ENCODE data around the gene DTNA.

DTNA gene

DNA sequence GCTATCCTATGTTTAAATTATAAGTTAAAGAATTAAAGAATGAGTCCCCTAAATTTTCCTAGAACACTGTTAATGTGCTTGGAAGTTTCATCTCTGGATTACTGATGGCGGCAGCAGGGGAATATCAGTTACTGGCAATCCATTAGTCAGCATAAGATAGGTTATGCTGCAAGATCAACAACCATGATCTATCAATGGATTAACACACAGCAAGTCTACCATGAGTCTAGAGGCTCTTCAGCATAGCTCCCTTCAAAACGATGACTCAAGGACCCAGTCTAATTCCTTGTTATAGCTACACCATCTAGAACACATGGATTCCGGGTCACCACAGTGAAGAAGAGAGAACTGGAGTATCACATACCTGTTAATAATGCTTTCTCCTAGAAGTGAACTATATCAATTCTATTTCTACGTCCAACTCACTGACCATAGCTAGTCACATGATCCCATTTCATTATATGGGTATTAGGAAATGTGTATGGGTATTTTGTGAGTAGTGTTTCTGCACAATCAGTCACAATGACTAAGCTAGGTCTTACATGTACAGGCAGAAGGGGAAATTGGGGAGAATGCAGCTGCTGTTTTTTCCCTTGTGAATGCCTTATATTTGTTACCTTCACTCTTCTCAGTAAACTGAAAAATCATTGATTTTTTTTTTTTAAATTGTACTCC, 222.8 kb downstream of the DTNA start:
- H3K4me3 ChIP-seq (ENCODE audit: low read depth, low read length) = no peak overlapping the region
- DNase-seq (ENCODE audit: low read depth) = no peak
- TF ChIP-seq, protein P1, sequence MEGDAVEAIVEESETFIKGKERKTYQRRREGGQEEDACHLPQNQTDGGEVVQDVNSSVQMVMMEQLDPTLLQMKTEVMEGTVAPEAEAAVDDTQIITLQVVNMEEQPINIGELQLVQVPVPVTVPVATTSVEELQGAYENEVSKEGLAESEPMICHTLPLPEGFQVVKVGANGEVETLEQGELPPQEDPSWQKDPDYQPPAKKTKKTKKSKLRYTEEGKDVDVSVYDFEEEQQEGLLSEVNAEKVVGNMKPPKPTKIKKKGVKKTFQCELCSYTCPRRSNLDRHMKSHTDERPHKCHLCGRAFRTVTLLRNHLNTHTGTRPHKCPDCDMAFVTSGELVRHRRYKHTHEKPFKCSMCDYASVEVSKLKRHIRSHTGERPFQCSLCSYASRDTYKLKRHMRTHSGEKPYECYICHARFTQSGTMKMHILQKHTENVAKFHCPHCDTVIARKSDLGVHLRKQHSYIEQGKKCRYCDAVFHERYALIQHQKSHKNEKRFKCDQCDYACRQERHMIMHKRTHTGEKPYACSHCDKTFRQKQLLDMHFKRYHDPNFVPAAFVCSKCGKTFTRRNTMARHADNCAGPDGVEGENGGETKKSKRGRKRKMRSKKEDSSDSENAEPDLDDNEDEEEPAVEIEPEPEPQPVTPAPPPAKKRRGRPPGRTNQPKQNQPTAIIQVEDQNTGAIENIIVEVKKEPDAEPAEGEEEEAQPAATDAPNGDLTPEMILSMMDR (IDR thresholded peaks at IDR 0.05; ENCODE audit: low read depth, low read length, missing control alignments) = no peak
- in situ Hi-C loops (cut with HindIII; ENCODE audit: low sequenced_read_pairs) = no loop called here

GRCh38 chr18:34933909-34934661, 224.0 kb downstream of the DTNA start:
- no peak for DNase-seq (ENCODE audit: low read depth)
- in situ Hi-C loops (cut with HindIII; ENCODE audit: low sequenced_read_pairs) = no loop called here
- TF ChIP-seq, protein P1 (IDR thresholded peaks at IDR 0.05; ENCODE audit: low read depth, low read length, missing control alignments) = no peak
- no peak overlapping the region for H3K4me3 ChIP-seq (ENCODE audit: low read depth, low read length)

- H3K4me3 ChIP-seq (ENCODE audit: low read depth, low read length) = no peak overlapping the region
- no peak for DNase-seq (ENCODE audit: low read depth)
- TF ChIP-seq, protein P1 (IDR thresholded peaks at IDR 0.05; ENCODE audit: low read depth, low read length, missing control alignments) = no peak
- in situ Hi-C loops (cut with HindIII; ENCODE audit: low sequenced_read_pairs) = no loop called here
Observed at GRCh38 chr18:34936772-34937171, 226.7 kb downstream of the DTNA start.

GRCh38 chr18:34938090-34938489, 228.0 kb downstream of the DTNA start:
- in situ Hi-C loops (cut with HindIII; ENCODE audit: low sequenced_read_pairs) = no loop called here
- TF ChIP-seq, protein P1 (IDR thresholded peaks at IDR 0.05; ENCODE audit: low read depth, low read length, missing control alignments) = no peak
- no peak for DNase-seq (ENCODE audit: low read depth)
- no peak overlapping the region for H3K4me3 ChIP-seq (ENCODE audit: low read depth, low read length)
